Heart right ventricle (tissue), 16 donors: Measurements from ENCODE around the gene TM4SF5. TPM values are rescaled to one million over a fixed set of nuclear protein-coding genes. Genes with fewer than 3 reads are reported as not detected.

ENCODE experiments used
- ATAC-seq, 8 donors: fragments of 200-7000 bp; cut with Tn5 transposase; one replicate each; pipeline ENCODE4 v1.9.1; 2020; ENCODE audit warnings: mild to moderate bottlenecking in 8 of 8, moderate library complexity in 8 of 8, moderate number of reproducible peaks in 1 of 8
- DNase-seq, 2 donors: peaks; one replicate each; pipeline ENCODE4 v3.0.0-alpha.2; 2020
- H3K27ac ChIP-seq, 10 donors: fragments of 200-600 bp; sonication (generic) in 2 of 10; one replicate each; pipeline versions ENCODE4 v1.5.0 to v1.8.0; 2020 to 2022; ENCODE audit warnings: mild to moderate bottlenecking in 3 of 10
- H3K27me3 ChIP-seq, 7 donors: fragments of 200-600 bp; one replicate each; pipeline ENCODE4 v1.8.0; 2021 to 2022; ENCODE audit warnings: mild to moderate bottlenecking in 2 of 7
- H3K36me3 ChIP-seq, 9 donors: fragments of 200-600 bp; sonication (generic) in 1 of 9; one replicate each; pipeline versions ENCODE4 v1.5.0 to v1.8.0; 2020 to 2022; ENCODE audit warnings: mild to moderate bottlenecking in 2 of 9
- H3K4me1 ChIP-seq, 9 donors: fragments of 200-600 bp; sonication (generic) in 1 of 9; one replicate each; pipeline versions ENCODE4 v1.5.0 to v1.8.0; 2020 to 2022; ENCODE audit warnings: mild to moderate bottlenecking in 4 of 9
- H3K4me3 ChIP-seq, 10 donors: fragments of 200-600 bp; sonication (generic) in 2 of 10; one replicate each; pipeline versions ENCODE4 v1.5.0 to v1.8.0; 2020 to 2022; ENCODE audit warnings: mild to moderate bottlenecking in 7 of 10, moderate library complexity in 2 of 10
- H3K9me3 ChIP-seq, 11 donors: fragments of 200-600 bp in 10 of 11; sonication (generic) in 2 of 11; one replicate each; pipeline versions ENCODE4 v1.5.0 to v1.8.0; 2013 to 2022; ENCODE audit warnings: mild to moderate bottlenecking in 2 of 11, control low read depth in 1 of 11, moderate library complexity in 1 of 11
- WGBS, 2 donors: extraction: QIAGEN DNeasy Blood & Tissue Kit; methylation state at CpG; one replicate each; pipeline ENCODE4 v1.1.7; 2013; ENCODE audit warnings: inconsistent platforms in 1 of 2; 5-methylcytosine and 5-hydroxymethylcytosine counted together
- intact Hi-C, 10 donors: fragments of 100-400 bp; cut with DNase I; formaldehyde crosslinking; loops; one replicate each; pipeline versions ENCODE4 v1.11.1 to v1.14.2; 2022
- polyA plus RNA-seq, 2 donors: library from polyadenylated mRNA; stranded (reverse); fragments of 200-250 nt; gene quantifications; one replicate each; pipeline ENCODE4 v1.2.3, GENCODE V29; 2013
- total RNA-seq, 10 donors: library from RNA; stranded (reverse); fragmentation: NEBNext Ultra II Directional in 3 of 10; extraction: Animal tissue kit (Norgen Biotek cat#: 25700) in 3 of 10; gene quantifications; one replicate each; pipeline versions ENCODE4 v1.2.1 to v1.2.4, GENCODE V29; 2021 to 2023
- TF ChIP-seq, protein P1 (sequence below), 9 donors: fragments of 200-600 bp; sonication (generic) in 2 of 9; IDR thresholded peaks; one replicate each; pipeline versions ENCODE4 v1.5.0 to v1.8.0; 2021 to 2022; ENCODE audit warnings: antibody characterized with exemption in 9 of 9, mild to moderate bottlenecking in 5 of 9, moderate library complexity in 1 of 9
- donor health status: Arrhythmogenic right ventricular cardiomyopathy.
- donor health status: ischemic (EF 13 %, LVEDD 7.1; RV severe dilation, severe dysfunction).
- donor health status: healthy with polysubstance abuse.
- donor health status: DM: no; HTN: yes; CAD: no.
- donor health status: DM: no; HTN: no; CAD: no.
- donor health status: ischemic (EF 25% LVEDD 6.9; RV normal size, moderate dysfunction).
- donor health status: ischemic (EF 25% LVEDD 5.7; RV mildly dilated, moderate dysfunction).
- donor health status: healthy.
- donor health status: DM: yes; HTN: yes; CAD: no.
- donor health status: Ischemic cardiomyopathy.
- donor health status: ischemic (EF 35%, LVEDD 5.7; RV mildly dilated, moderate dysfunction).
- donor health status: nonischemic (EF 11% LVEDD 7.7; RV severe dilation, severe dysfunction).
- donor health status: DM: yes; HTN: yes; CAD: no.
- donor health status: PGD.
- donor health status: ischemic (EF 29% LVEDD 5.4; RV normal size, mild dysfunction).
- donor health status: nonischemic (EF 23%, LVEDD 6.1; RV moderate dilation, normal function).

The TM4SF5 gene
- total and polyA plus RNA-seq, 12 donors: not detected

DNA sequence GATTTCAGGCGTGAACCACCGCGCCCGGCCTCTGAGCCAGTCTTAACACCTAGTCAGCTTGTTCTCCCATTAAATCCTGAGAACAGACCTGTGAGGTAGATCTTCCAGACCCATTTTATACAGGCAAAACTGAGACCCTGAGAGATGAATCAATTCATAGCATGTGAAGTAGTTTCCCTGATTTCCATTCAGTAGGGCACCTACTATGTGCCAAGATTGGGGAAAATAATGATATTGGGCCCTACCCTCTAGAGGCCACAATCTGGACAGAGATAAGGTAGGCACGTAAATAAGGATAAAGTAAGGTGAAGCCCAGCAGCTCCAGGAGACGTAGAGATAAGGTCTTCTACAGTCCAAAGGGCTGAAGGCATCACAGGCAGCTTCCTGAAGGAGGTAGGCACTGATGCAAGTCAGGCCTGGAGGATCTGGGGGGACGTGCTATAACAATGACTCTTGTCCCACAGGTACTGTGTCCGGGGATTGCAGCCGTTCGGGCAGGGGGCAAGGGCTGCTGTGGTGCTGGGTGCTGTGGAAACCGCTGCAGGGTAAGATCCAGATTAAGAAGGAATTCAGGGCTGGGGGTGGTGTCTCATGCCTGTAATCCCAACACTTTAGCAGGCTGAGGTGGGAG, 8.8 kb downstream of the TM4SF5 start:
- peaks cover 0 to 82% (median 64%) of the 10 kb centered on the region in 7 donors for H3K27me3 ChIP-seq
- H3K4me3 ChIP-seq: no peak overlapping the region
- no peaks in the 10 kb centered on the region for H3K9me3 ChIP-seq
- DNase-seq (no peak), ATAC-seq (no peak)
- H3K27ac ChIP-seq: no peak overlapping the region
- TF ChIP-seq, protein P1, sequence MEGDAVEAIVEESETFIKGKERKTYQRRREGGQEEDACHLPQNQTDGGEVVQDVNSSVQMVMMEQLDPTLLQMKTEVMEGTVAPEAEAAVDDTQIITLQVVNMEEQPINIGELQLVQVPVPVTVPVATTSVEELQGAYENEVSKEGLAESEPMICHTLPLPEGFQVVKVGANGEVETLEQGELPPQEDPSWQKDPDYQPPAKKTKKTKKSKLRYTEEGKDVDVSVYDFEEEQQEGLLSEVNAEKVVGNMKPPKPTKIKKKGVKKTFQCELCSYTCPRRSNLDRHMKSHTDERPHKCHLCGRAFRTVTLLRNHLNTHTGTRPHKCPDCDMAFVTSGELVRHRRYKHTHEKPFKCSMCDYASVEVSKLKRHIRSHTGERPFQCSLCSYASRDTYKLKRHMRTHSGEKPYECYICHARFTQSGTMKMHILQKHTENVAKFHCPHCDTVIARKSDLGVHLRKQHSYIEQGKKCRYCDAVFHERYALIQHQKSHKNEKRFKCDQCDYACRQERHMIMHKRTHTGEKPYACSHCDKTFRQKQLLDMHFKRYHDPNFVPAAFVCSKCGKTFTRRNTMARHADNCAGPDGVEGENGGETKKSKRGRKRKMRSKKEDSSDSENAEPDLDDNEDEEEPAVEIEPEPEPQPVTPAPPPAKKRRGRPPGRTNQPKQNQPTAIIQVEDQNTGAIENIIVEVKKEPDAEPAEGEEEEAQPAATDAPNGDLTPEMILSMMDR (IDR thresholded peaks at IDR 0.05): no peak
- H3K4me1 ChIP-seq: peaks cover under 1 to 7% (median 5%) of the 10 kb centered on the region in 9 donors
- intact Hi-C loops: loop anchor here in 3 of 10 donors (5.0 to 10.0 kb wide), 2 partner anchors 38 to 46 kb away; partner anchors contain the start of genes CXCL16 (in 2 of the 3), MED11 (in 2 of the 3) and ZMYND15 (in 2 of the 3)
- H3K36me3 ChIP-seq: no peaks in the 10 kb centered on the region
- WGBS, 2 donors: 73 to 75% methylated on average over 11 of the region's 11 CpGs

DNA sequence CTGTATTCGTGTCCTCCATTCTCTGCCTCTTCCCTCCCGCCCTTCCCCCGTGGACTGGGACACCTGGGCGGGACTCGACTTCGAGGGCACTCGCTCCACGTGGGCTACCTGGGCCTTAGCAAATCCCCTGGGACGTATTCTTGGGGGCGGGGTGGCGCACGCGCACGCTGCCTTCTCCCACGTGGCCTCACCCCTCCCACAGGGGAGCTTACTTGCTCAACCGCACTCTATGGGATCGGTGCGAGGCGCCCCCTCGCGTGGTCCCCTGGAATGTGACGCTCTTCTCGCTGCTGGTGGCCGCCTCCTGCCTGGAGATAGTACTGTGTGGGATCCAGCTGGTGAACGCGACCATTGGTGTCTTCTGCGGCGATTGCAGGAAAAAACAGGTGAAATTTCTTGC, 11.0 kb downstream of the TM4SF5 start:
- WGBS, 2 donors: 26 to 30% methylated on average over 28 of the region's 28 CpGs
- peaks cover 16 to 29% (median 27%) of the 10 kb centered on the region in 9 donors for H3K4me1 ChIP-seq
- TF ChIP-seq, protein P1 (IDR thresholded peaks at IDR 0.05): no peak
- intact Hi-C loops: loop anchor here in 3 of 10 donors (5.0 to 10.0 kb wide), 2 partner anchors 40 to 48 kb away; partner anchors contain the start of genes CXCL16 (in 2 of the 3), MED11 (in 2 of the 3) and ZMYND15 (in 2 of the 3)
- ATAC-seq: no peak
- H3K27me3 ChIP-seq: peaks cover 0 to 87% (median 66%) of the 10 kb centered on the region in 7 donors
- H3K4me3 ChIP-seq: no peak overlapping the region
- no peaks in the 10 kb centered on the region for H3K9me3 ChIP-seq
- no peak overlapping the region for H3K27ac ChIP-seq
- peak in 1 of 2 donors; percentile 29 for DNase-seq
- H3K36me3 ChIP-seq: no peaks in the 10 kb centered on the region

DNA sequence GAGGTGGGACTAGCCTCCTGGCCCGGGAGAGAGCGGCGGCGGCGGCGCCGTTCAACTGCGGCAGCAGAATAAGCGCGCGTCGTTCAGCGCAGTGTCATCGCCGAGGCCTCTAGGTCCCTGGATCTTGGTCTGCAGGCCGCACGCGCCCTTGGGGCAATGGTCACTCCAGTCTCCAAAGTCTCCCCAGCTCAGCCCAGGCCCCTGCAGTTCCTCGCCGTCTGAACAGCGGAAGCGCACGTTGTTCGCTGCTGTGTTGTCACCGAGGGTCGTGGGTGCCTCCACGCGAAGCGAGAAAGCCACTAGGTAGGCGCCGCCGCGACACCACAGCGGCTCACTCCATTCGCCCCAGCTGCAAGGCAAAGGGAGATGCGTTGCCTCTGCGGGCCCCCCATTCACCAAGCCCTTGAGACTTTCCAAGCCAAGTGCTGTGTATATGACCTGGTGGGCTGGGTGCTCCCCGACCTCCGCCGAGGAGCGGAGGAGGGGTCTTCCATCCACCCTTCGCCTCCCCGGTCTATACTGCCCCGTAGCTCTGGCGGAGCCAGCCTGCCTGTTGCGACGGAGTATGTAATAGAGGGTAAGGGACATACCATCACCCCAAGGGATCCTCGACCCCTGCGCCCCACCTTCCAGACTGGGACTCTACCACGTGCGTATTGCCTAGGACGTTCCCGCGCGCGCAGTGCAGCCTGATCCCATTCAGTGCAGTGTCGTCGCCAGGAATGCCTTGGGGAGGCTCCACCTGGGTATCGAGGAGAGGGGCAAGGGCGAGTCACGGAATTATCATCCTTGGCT, 13.8 kb downstream of the TM4SF5 start:
- peaks cover 16 to 46% (median 44%) of the 10 kb centered on the region in 9 donors for H3K4me1 ChIP-seq
- WGBS, 2 donors: 9 to 11% methylated on average over 61 of the region's 61 CpGs
- H3K9me3 ChIP-seq: no peaks in the 10 kb centered on the region
- intact Hi-C loops: loop anchor here in 9 of 10 donors (2.0 to 10.0 kb wide), 7 partner anchors 43 to 117 kb away; partner anchors contain the start of genes MED11 (in 6 of the 9), ARRB2 (in 2 of the 9), CXCL16 (in 2 of the 9) and ZMYND15 (in 2 of the 9)
- DNase-seq (no peak), ATAC-seq (no peak)
- H3K27ac ChIP-seq: peak overlapping the region in 4 of 10 donors; percentile 41 to 50 (median 43)
- peaks cover 0 to 85% (median 54%) of the 10 kb centered on the region in 7 donors for H3K27me3 ChIP-seq
- TF ChIP-seq, protein P1 (IDR thresholded peaks at IDR 0.05): no peak
- no peaks in the 10 kb centered on the region for H3K36me3 ChIP-seq
- H3K4me3 ChIP-seq: peak overlapping the region in 9 of 10 donors; percentile 23 to 55 (median 40)

DNA sequence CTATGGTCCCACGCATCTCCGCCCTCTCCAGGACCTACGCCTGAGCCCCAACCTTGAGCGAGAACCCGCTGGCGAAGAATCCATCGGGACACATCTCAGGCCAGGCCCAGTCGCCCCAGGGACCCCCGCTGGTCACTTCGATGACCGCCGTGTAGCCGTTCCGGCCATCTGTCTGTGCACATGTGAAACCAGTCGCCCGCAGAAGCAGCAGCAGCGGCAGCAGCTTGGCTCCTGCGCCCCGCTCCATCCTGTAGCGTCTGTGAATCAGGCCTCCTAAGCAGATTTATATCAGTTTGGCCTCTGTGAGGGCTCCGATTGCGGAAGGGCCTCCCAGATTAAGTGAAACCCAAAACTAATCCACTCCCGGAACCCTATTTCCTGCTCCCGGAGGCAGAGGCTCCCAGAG, 14.4 kb downstream of the TM4SF5 start, which contains the start of gene VMO1:
VMO1 (minus strand) TSS at position 259 of the 406 bp plus-strand sequence; CDS start at position 247, 12 bp downstream.
- peaks cover 16 to 50% (median 44%) of the 10 kb centered on the region in 9 donors for H3K4me1 ChIP-seq
- H3K36me3 ChIP-seq: no peaks in the 10 kb centered on the region
- peak in 4 of 8 donors; percentile 12 to 24 (median 18) for ATAC-seq
- peak in 1 of 2 donors; percentile 32 for DNase-seq
- H3K27ac ChIP-seq: peak within 1 kb of the TSS in 5 of 10 donors; percentile 10 to 50 (median 42)
- TF ChIP-seq, protein P1 (IDR thresholded peaks at IDR 0.05): no peak
- H3K9me3 ChIP-seq: no peaks in the 10 kb centered on the region
- H3K4me3 ChIP-seq: peak within 1 kb of the TSS in 9 of 10 donors; percentile 23 to 55 (median 40)
- WGBS, 2 donors: 3 to 5% methylated on average over 24 of the region's 24 CpGs
- intact Hi-C loops: loop anchor here in 9 of 10 donors (2.0 to 10.0 kb wide), 7 partner anchors 44 to 116 kb away; partner anchors contain the start of genes MED11 (in 6 of the 9), ARRB2 (in 2 of the 9), CXCL16 (in 2 of the 9) and ZMYND15 (in 2 of the 9)
- H3K27me3 ChIP-seq: peaks cover 0 to 79% (median 48%) of the 10 kb centered on the region in 7 donors
